ENCODE results near the gene CETN3.

DNA sequence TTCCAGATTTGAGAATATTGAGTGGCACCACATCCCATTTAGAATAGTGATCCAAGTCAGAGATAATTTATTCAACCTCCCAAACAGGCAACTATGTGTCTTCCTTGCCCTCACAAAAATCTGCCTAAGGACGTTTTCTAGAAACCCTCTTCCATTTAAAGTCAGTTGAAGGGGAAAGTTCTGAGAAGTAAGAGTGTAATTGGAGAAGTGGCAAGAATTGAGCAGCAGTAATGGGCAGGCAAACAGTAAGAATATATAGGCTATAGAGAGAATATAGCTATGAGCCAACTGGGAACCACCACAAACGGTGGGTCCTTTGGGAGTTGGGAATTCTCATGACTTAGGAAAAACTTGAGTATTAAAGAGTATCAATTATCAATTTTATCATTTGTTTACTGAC lies 31.1 kb upstream of the CETN3 start:
- TF ChIP-seq CTCF (IDR thresholded peaks at IDR 0.05; ENCODE audit: low read length), result no peak
- no peak for TF ChIP-seq EZH2phosphoT487 (IDR thresholded peaks at IDR 0.05; ENCODE audit: low read length)
